VCaP (cell line): ENCODE data around the gene ATP6V1B1.

Experiments used
- H3K27ac ChIP-seq: fragments of 450-650 bp; 2 replicates; pipeline ENCODE4 v1.5.1; 2017
- CTCF ChIP-seq: fragments of 450-650 bp; conservative IDR thresholded peaks from 2 replicates; pipeline ENCODE4 v1.5.1; 2017; ENCODE audit warnings: mild to moderate bottlenecking, moderate library complexity

Gene ATP6V1B1

GRCh38 chr2:70916291-70916690 is 19.4 kb upstream of the ATP6V1B1 start:
- no peak for TF ChIP-seq CTCF
- H3K27ac ChIP-seq = no peak overlapping the region

GRCh38 chr2:70918016-70918415 is 17.7 kb upstream of the ATP6V1B1 start:
- H3K27ac ChIP-seq = no peak overlapping the region
- no peak for TF ChIP-seq CTCF

- no peak overlapping the region for H3K27ac ChIP-seq
- TF ChIP-seq CTCF = peak; percentile 96
These were observed 15.9 kb upstream of the ATP6V1B1 start for GRCh38 chr2:70919672-70920366.

GRCh38 chr2:70920367-70920715 is 15.4 kb upstream of the ATP6V1B1 start:
- no peak overlapping the region for H3K27ac ChIP-seq
- no peak for TF ChIP-seq CTCF

DNA sequence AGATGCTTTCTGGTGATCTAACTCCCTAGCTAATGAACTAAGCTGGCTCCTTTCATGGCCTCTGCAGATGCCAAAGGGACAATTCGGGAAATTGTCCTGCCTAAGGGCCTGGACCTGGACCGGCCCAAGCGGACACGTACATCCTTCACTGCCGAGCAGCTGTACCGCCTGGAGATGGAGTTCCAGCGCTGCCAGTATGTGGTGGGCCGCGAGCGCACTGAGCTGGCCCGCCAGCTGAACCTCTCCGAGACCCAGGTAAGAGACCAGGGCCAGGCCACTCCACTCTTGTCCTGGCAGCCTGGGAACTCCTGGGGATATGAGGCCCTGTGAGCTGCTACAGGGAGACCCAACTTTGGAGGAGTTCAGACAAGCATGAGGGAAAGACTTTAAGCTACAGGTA is 14.7 kb upstream of the ATP6V1B1 start:
- no peak for TF ChIP-seq CTCF
- no peak overlapping the region for H3K27ac ChIP-seq

GRCh38 chr2:70921839-70922234 is 13.9 kb upstream of the ATP6V1B1 start:
- TF ChIP-seq CTCF = no peak
- no peak overlapping the region for H3K27ac ChIP-seq

DNA sequence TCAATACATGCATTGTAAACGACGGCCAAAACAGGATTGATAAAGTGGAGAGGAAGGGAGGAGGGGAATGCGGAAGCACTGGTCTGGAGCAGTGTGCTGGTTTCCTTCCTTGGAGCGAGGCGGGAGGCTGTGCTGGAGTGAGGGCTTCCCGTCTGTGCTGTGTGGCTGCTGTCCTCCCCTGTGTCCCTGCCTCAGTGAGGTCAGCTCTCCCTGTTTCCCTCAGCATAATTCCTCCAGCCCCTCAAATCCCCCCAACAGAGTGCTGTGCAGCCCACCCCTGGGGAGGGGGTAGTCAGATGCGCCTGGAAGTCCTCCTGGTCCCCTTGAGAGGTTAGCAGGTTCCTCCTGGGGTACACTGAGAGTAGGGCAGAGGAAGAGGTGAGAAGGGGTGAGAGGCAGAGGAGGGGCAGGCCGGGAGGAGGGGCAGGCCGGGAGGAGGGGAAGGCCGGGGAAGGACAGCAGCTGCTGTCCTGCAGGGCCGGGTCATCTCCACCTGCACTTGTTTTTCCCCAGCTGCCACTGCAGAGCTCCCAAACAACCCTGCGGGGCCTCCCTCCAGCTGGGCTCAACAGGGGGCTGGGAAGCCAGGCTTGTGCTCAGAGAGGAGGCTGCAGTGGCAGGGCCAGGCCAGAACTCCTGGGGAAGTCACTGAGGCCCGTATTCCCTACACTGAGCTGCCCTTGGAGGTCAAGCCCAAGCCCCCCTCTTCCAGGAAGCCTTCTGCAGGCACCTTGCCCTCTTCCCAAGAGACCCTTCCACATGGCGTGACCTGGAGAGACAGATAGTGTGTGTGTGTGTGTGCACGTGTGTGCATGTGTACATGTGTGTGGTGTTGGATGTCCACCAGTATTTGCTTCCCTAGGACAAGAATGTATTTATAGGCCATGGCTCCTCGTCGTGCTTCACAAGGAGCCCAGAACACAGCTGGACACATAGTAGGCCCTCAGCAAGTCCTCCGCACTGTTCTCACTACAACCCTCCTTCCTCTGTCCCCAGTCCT is 13.2 kb upstream of the ATP6V1B1 start:
- TF ChIP-seq CTCF = no peak
- no peak overlapping the region for H3K27ac ChIP-seq
